ENCODE results near the gene S100A12.
"Not testable (repeated sequence)": the region's sequence is repeated elsewhere in the genome, so short reads cannot be mapped to it uniquely, and the experiment has no call there.

The S100A12 gene

GRCh38 chr1:153375511-153375910 lies at the start of gene S100A12:
Gene S100A12 (minus strand): TSS chr1:153375621. CDS start chr1:153374592, 1,029 bp downstream.
- DNase-seq (ENCODE audit: low read depth) = no peak

DNA sequence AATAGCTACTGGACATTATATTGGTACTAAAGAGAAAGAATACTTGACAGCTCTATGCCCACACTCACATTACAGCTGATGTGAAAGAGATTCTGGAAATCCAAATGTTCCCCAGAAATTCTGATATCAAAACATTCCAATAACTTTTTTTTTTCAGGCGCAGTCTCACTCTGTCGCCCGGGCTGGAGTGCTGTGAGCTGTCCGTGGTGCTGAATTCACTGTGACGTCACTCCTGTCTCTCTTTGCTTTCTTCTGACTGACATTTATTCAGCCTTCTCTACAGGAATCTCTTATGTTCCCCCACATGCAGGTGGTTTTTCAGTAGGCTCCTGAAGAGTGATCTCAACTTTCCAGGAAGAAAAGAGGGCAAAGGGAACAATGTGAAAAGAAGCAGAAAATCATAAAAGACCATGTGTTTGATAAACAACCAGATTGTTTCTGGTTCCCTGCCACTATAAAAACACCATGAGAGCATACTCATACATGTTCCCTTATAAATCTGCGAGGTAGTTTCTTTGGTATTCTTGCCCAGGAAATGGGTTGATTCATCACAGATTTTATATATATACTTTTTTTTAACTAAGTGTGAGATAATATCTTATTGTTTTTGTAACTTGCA lies 47.1 kb upstream of the S100A12 start:
- DNase-seq (ENCODE audit: low read depth) = peak; percentile 40

DNA sequence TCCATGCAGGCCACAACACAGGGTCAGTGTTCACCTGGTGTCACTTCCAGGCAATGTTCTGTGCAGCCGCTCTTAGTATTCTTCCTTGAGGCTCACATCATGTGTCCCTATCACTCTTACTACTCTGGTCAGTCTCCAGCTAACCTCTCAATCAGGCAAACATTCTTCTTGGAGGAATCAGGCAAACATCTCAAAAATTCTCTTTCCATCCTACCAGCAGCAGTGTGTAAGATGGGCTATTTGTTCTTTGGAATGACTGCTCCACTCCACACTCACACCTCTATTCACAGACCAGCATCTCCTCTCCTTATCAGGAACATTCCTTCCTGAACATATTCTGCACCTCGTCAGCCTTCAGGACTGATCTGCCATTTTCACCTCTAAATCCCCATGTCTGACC lies 44.9 kb upstream of the S100A12 start:
- DNase-seq (ENCODE audit: low read depth) = no peak

GRCh38 chr1:153419436-153419793 lies 44.0 kb upstream of the S100A12 start:
- DNase-seq (ENCODE audit: low read depth) = not testable (repeated sequence)

DNA sequence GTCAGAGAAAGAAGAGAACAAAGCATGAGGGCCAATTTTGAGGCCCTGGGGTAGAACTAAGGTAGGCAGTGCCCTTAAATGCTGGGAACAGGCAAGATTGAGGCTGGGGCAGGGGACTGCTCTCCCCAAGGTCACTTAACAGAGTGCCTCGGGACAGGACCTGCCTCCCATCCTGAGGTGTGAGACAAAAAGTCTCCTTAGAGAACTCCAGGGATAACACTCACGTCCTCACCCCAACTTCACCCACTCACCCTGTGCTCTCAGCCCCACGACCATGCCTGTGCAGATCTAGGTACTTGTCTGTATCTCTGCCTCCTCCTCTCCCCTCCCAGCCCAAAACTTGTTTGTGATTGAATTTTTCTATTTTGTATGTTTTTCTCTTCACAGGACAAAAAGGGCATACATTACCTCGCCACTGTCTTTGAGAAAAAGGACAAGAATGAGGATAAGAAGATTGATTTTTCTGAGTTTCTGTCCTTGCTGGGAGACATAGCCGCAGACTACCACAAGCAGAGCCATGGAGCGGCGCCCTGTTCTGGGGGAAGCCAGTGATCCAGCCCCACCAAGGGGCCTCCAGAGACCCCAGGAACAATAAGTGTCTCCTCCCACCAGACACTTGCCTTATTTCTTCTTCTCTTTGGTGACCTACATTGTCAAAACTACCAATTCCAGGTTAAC lies 43.5 kb upstream of the S100A12 start:
- DNase-seq (ENCODE audit: low read depth) = not testable (repeated sequence)

DNA sequence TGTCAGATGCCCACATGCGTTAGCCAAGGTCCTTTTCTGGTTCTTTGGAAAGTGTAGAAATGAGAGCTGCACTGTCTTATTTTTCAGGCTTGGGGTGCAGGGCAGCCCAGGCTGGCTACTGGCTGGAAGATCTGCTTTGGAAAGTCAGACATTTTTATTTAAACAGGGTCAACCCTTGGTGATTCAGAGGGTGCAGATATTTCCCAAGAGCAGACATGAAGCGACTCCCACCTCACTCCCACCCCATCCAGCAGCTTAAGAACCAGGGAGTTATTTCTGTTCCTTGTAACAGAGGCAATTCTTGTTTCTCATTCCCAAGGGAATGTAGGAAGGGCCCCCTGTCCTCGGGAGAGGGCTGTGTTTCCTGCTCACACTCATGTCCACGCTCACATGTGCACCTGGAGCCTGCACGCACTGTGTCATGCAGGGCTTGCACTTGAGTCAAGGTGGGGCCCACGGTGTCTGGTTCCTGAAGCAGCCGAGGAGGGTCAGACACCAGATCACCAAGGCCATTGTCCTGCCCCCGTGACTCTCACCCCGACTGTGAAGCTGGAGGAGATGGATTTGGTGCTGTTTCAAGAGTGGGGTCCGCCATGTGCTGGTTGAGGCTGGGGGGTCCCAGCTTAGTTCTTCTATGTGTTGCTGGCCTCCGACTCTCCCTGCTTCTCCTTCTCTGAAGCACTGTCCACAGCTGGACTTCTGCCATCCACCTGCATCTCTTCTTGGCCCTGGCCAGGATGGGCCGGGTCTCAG lies 41.9 kb upstream of the S100A12 start:
- no peak for DNase-seq (ENCODE audit: low read depth)

- no peak for DNase-seq (ENCODE audit: low read depth)
Measured at GRCh38 chr1:153415850-153416570, 40.6 kb upstream of the S100A12 start, which contains the start of gene S100A7A. Gene S100A7A (plus strand): TSS chr1:153416520. CDS start chr1:153418083, 1,563 bp downstream.

- not testable (repeated sequence) for DNase-seq (ENCODE audit: low read depth)
Measured at GRCh38 chr1:153413961-153414360, 38.5 kb upstream of the S100A12 start.

- not testable (repeated sequence) for DNase-seq (ENCODE audit: low read depth)
Measured at GRCh38 chr1:153407274-153407673, 31.9 kb upstream of the S100A12 start.

- DNase-seq (ENCODE audit: low read depth) = not testable (repeated sequence)
Measured at GRCh38 chr1:153405825-153406599, 30.6 kb upstream of the S100A12 start.

GRCh38 chr1:153404768-153405167 lies 29.3 kb upstream of the S100A12 start:
- peak; percentile 56 for DNase-seq (ENCODE audit: low read depth)

GRCh38 chr1:153404086-153404635 lies 28.7 kb upstream of the S100A12 start:
- DNase-seq (ENCODE audit: low read depth) = no peak

DNA sequence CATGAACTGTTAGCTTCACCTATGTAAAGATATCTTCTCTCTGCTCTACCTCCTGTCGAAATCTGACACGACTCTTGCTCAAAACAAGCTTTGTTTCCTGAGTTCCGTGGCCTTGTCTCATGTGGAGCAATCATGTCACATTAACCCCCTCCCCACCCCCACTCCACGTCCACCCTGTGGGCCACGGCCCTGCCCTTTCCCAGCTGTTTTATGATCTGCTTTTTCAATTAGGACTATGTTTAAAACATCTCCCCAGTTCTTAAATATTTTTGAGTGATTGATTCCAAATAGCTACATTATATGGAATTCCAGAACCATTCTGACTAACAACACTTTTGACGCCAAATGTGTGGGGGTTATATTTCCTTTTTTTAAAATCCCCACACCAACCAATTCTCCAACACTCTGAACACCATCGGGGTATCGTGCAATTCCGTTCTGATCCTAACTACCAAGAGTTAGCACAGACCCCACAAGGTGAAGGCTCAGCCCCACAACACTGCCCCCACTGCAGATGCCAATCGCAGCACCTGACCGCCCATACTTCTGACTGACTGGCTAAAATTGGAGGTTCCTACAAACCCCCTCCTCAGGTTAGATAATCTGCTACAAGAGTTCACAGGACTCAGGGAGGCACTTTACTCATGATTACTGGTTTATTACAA lies 28.1 kb upstream of the S100A12 start:
- DNase-seq (ENCODE audit: low read depth) = no peak

DNA sequence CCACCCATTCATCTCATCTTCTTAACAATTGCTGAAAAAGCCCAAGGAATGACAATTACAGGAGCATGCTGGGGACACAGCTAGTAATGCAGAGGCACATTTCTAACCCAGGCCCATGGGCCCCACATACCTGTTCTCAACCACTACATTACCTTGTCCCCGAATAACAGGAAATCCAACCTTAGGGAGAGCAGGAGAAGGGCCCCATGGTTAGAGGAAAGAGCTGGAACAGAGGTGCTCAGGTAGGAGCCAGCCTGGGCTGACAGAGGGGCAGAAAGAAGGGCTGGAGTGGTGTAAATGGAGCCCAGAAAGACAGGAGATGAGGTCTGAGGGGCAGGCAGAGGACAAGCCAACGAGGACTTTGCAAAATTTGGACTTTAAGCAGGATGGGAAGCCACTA lies 26.8 kb upstream of the S100A12 start:
- no peak for DNase-seq (ENCODE audit: low read depth)

GRCh38 chr1:153401461-153401860 lies 26.0 kb upstream of the S100A12 start:
- DNase-seq (ENCODE audit: low read depth) = no peak

DNA sequence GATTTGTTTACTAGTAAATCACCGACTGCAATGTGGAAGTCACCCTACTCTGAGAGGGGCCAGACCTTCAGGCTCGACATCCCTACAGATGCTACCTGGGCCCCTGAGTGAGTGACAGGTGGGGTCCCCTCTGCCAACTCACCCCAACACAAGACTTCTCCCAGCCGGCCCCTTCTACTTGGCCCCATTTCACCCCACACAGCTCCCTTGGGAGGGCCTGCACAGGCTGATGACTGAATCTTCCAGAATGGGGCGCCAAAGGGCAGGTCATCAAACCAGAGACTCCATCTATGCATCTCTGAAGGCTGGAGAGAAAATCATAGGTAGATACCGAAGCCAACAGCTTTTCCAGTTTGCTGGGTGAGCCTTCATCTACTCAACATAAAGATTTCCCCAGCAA lies 24.8 kb upstream of the S100A12 start:
- DNase-seq (ENCODE audit: low read depth) = no peak

DNA sequence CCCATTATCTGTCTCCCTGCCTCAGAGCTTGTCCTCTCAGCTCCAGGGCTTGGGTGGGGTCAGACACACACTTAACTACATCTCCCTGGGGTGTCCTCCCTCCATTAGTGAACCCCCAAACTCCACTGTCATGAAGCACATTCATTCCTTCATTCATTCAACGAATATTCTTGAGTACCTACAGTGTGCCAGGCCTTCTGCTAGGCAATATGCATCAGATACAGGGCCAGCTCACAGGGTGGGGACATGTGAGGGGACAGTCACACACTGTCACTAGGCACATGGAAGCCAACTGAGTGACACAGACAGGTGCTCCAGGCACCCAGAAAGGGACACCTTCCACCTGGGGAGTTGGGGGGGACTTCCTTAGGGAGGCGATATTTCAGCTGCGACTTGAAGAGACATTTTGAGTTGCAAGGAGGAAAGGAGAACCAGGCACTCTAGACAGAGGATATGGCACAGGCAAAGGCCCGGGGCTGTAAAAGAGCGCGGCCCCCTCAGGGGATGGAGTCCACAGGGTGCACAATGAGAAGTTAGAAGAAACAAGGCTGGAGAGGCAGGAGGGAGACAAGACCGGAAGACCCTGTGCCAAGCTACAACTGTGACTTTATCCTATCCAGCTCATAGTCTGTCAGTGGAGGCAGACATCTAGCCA lies 24.1 kb upstream of the S100A12 start:
- DNase-seq (ENCODE audit: low read depth) = no peak

DNA sequence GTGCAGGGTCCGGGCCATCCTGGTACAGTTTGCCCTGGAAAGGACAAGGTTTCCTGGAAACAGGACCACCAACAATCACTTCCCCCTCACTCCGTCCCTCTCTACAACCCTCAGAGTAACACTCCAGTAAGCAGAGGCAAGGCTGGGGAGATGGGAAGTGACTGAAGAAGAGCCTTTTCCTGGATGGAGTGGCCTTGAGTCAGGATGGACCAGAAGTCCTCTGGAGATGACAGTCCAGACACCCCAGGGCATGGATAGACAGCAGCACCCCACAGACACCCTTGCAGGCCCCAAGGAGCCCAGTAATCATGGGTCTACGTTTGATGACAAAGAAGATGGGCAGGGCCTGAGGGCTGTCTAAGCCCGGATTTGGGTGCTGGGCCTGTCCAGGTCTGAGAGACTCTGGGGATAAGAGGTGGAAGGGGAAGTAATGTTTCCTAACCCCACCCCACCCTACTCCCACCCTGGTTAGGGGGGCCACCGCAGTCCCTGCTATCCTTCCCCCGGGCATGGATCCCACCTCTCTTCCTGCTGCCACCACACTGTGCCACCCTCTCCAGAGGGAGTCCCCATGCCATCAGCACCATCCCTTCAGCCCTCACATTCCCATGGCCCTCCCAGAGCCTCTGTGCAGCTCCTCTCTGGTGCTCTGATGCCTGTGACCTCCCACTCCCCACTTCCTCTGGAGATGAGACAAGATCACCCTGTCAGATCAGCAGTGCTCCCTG lies 22.7 kb upstream of the S100A12 start:
- no peak for DNase-seq (ENCODE audit: low read depth)
